HepG2 (cell line): Measurements from ENCODE around the gene DUS2. TPM values are rescaled to one million over a fixed set of nuclear protein-coding genes. Genes with fewer than 3 reads are reported as not detected.
A peak's percentile ranks its signal among the peaks of the same experiment; 100 is the strongest.

Experiments
- ATF7-NPFF ChIP-seq: sonication (generic); formaldehyde crosslinking; IDR thresholded peaks from 2 replicates; pipeline ENCODE4 v1.8.1; 2023; ENCODE audit warnings: mild to moderate bottlenecking, low read depth, missing genetic modification reagents, moderate library complexity
- CTCF ChIP-seq: sonication (generic); formaldehyde crosslinking; IDR thresholded peaks from 2 replicates; pipeline ENCODE4 v1.5.0; 2020; ENCODE audit warnings: mild to moderate bottlenecking, missing genetic modification reagents, moderate library complexity
- ELF1 ChIP-seq: sonication (generic); formaldehyde crosslinking; IDR thresholded peaks from 2 replicates; pipeline ENCODE4 v1.4.0; 2020; ENCODE audit warnings: missing genetic modification reagents
- HMG20A ChIP-seq: IDR thresholded peaks from 2 replicates; pipeline ENCODE4 v1.6.1; 2016; ENCODE audit warnings: borderline replicate concordance
- PATZ1 ChIP-seq: sonication (generic); formaldehyde crosslinking; IDR thresholded peaks from 2 replicates; pipeline ENCODE4 v1.4.0; 2020; ENCODE audit warnings: missing genetic modification reagents
- RELA ChIP-seq: sonication (generic); formaldehyde crosslinking; IDR thresholded peaks from 2 replicates; pipeline ENCODE4 v1.4.0; 2020; ENCODE audit warnings: missing genetic modification reagents
- SMARCC2 ChIP-seq: fragments of 450-650 bp; IDR thresholded peaks from 2 replicates; pipeline ENCODE4 v1.6.1; 2017; ENCODE audit warnings: antibody characterized with exemption, mild to moderate bottlenecking
- STAG1 ChIP-seq: sonication (generic); formaldehyde crosslinking; IDR thresholded peaks from 2 replicates; pipeline ENCODE4 v1.4.0; 2020; ENCODE audit warnings: missing genetic modification reagents
- TCF12 ChIP-seq, 2 experiments: fragments of 450-650 bp in 1 of 2; sonication (generic) in 1 of 2; formaldehyde crosslinking in 1 of 2; IDR thresholded peaks; 2 replicates each; pipeline versions ENCODE4 v1.6.1 to v1.8.0; 2017 to 2022; ENCODE audit warnings: antibody characterized with exemption in 1 of 2, mild to moderate bottlenecking in 1 of 2, missing genetic modification reagents in 1 of 2, moderate library complexity in 1 of 2
- ZC3H4 ChIP-seq: sonication (generic); formaldehyde crosslinking; IDR thresholded peaks from 2 replicates; pipeline ENCODE4 v1.4.0; 2020; ENCODE audit warnings: missing genetic modification reagents, borderline replicate concordance
- ZFY ChIP-seq: sonication (generic); formaldehyde crosslinking; IDR thresholded peaks from 2 replicates; pipeline ENCODE4 v1.4.0; 2020; ENCODE audit warnings: missing genetic modification reagents
- ZHX2 ChIP-seq, 2 experiments: sonication (generic) in 1 of 2; formaldehyde crosslinking in 1 of 2; IDR thresholded peaks; 2 replicates each; pipeline versions ENCODE4 v1.6.1 to v1.9.0; 2014 to 2022; ENCODE audit warnings: antibody characterized with exemption in 1 of 2, borderline replicate concordance in 1 of 2, inconsistent platforms in 1 of 2, low read depth in 1 of 2, missing genetic modification reagents in 1 of 2
- ZMYM2 ChIP-seq: sonication (generic); formaldehyde crosslinking; IDR thresholded peaks from 2 replicates; pipeline ENCODE4 v1.8.0; 2022; ENCODE audit warnings: mild to moderate bottlenecking, missing genetic modification reagents
- ZNF331 ChIP-seq: sonication (generic); formaldehyde crosslinking; IDR thresholded peaks from 2 replicates; pipeline ENCODE4 v1.4.0; 2020; ENCODE audit warnings: missing genetic modification reagents
- ZNF343 ChIP-seq: sonication (generic); formaldehyde crosslinking; IDR thresholded peaks from 2 replicates; pipeline ENCODE4 v1.4.0; 2020; ENCODE audit warnings: mild to moderate bottlenecking, missing genetic modification reagents
- ZNF451 ChIP-seq: sonication (generic); formaldehyde crosslinking; IDR thresholded peaks from 2 replicates; pipeline ENCODE4 v1.5.0; 2020; ENCODE audit warnings: mild to moderate bottlenecking, missing genetic modification reagents
- ZNF496 ChIP-seq: sonication (generic); formaldehyde crosslinking; IDR thresholded peaks from 2 replicates; pipeline ENCODE4 v1.8.1; 2023; ENCODE audit warnings: mild to moderate bottlenecking, moderate library complexity, missing genetic modification reagents; ENCODE audit not compliant: insufficient replicate concordance
- ZNF563 ChIP-seq: sonication (generic); formaldehyde crosslinking; IDR thresholded peaks from 2 replicates; pipeline ENCODE4 v1.8.0; 2022; ENCODE audit warnings: mild to moderate bottlenecking, moderate library complexity, missing genetic modification reagents
- ZNF747 ChIP-seq: sonication (generic); formaldehyde crosslinking; IDR thresholded peaks from 2 replicates; pipeline ENCODE4 v1.8.1; 2023; ENCODE audit warnings: missing genetic modification reagents, mild to moderate bottlenecking, borderline replicate concordance
- ZSCAN12 ChIP-seq: sonication (generic); formaldehyde crosslinking; IDR thresholded peaks from 2 replicates; pipeline ENCODE4 v1.9.0; 2021; ENCODE audit warnings: mild to moderate bottlenecking, missing genetic modification reagents
- polyA plus RNA-seq, 8 experiments: library from polyadenylated mRNA; depleted of rRNA in 3 of 8; stranded (reverse) in 7 of 8; unstranded in 1 of 8; fragments of >200 nt; fragmentation: Illumina TruSeq in 4 of 8; extraction: Trizol in 4 of 8; gene quantifications; 2 replicates each; pipeline versions ENCODE4 v1.2.1 to v1.2.3, GENCODE V29; 2011 to 2016; ENCODE audit warnings: low read depth in 4 of 8, missing spikeins in 1 of 8, mixed read lengths in 1 of 8; ENCODE audit not compliant: insufficient read depth in 1 of 8
- total RNA-seq, 5 experiments: library from RNA; depleted of rRNA; stranded (reverse); fragments of >200 nt; fragmentation: Illumina TruSeq; extraction: Trizol; gene quantifications; 2 replicates each; pipeline ENCODE4 v1.2.3, GENCODE V29; 2016; ENCODE audit warnings: low read depth in 1 of 5

The DUS2 gene
- total and polyA plus RNA-seq, 2 of the 13 experiments (the other 11 are each of a cell fraction or from before 2014, with no cell fraction given) = 17.8 to 25.1 TPM

- TF ChIP-seq TCF12 (IDR thresholded peaks at IDR 0.05) = no peak
- 0 out of 2 replicates have a peak, but pooled peaks have one; percentile 83 for TF ChIP-seq TCF12 (CRISPR knock-in tag; IDR thresholded peaks at IDR 0.05)
- no peak for TF ChIP-seq ZC3H4 (CRISPR knock-in tag)
- no peak for TF ChIP-seq CTCF (CRISPR knock-in tag)
- peak; percentile 88 for TF ChIP-seq ZNF563 (CRISPR knock-in tag)
- no peak for TF ChIP-seq ZNF451 (CRISPR knock-in tag)
- no peak; the same call in 1 of the 2 replicates for TF ChIP-seq ZHX2 (IDR thresholded peaks at IDR 0.05; ENCODE audit: low read depth)
- no peak for TF ChIP-seq ZHX2 (CRISPR knock-in tag; IDR thresholded peaks at IDR 0.05; ENCODE audit: borderline replicate concordance)
- peak; percentile 34; the same call in 1 of the 2 replicates for TF ChIP-seq PATZ1 (CRISPR knock-in tag)
- TF ChIP-seq SMARCC2 = no peak
- peak; percentile 64; the same call in 1 of the 2 replicates for TF ChIP-seq ATF7-NPFF (CRISPR knock-in tag)
- TF ChIP-seq ZMYM2 (CRISPR knock-in tag) = no peak
- TF ChIP-seq ZNF496 (CRISPR knock-in tag) = no peak
- TF ChIP-seq ZNF343 (CRISPR knock-in tag) = no peak
- TF ChIP-seq ELF1 = no peak
- TF ChIP-seq RELA (CRISPR knock-in tag) = no peak
- 0 out of 2 replicates have a peak, but pooled peaks have one; percentile 2 for TF ChIP-seq STAG1
- TF ChIP-seq HMG20A (CRISPR knock-in tag) = no peak
- TF ChIP-seq ZFY = peak; percentile 69
- TF ChIP-seq ZNF747 (CRISPR knock-in tag) = no peak
- TF ChIP-seq ZSCAN12 (CRISPR knock-in tag) = no peak
- TF ChIP-seq ZNF331 (CRISPR knock-in tag) = no peak
Observed at GRCh38 chr16:68085259-68086071, 62.4 kb downstream of the DUS2 start, which contains the start of gene NFATC3 (continued).
